GM20431 (cell line): ENCODE measurements around the gene FAM169A.
"Not testable (repeated sequence)": the region's sequence is repeated elsewhere in the genome, so short reads cannot be mapped to it uniquely, and the experiment has no call there.

ENCODE experiments used
- in situ Hi-C: fragments of 300-500 bp; cut with MseI, MboI; formaldehyde crosslinking; loops from one replicate; pipeline ENCODE4 v1.15.0; 2020; ENCODE audit warnings: low sequenced_read_pairs; ENCODE audit not compliant: unreplicated experiment

The FAM169A gene, protein sequence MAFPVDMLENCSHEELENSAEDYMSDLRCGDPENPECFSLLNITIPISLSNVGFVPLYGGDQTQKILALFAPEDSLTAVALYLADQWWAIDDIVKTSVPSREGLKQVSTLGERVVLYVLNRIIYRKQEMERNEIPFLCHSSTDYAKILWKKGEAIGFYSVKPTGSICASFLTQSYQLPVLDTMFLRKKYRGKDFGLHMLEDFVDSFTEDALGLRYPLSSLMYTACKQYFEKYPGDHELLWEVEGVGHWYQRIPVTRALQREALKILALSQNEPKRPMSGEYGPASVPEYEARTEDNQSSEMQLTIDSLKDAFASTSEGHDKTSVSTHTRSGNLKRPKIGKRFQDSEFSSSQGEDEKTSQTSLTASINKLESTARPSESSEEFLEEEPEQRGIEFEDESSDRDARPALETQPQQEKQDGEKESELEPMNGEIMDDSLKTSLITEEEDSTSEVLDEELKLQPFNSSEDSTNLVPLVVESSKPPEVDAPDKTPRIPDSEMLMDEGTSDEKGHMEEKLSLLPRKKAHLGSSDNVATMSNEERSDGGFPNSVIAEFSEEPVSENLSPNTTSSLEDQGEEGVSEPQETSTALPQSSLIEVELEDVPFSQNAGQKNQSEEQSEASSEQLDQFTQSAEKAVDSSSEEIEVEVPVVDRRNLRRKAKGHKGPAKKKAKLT

DNA sequence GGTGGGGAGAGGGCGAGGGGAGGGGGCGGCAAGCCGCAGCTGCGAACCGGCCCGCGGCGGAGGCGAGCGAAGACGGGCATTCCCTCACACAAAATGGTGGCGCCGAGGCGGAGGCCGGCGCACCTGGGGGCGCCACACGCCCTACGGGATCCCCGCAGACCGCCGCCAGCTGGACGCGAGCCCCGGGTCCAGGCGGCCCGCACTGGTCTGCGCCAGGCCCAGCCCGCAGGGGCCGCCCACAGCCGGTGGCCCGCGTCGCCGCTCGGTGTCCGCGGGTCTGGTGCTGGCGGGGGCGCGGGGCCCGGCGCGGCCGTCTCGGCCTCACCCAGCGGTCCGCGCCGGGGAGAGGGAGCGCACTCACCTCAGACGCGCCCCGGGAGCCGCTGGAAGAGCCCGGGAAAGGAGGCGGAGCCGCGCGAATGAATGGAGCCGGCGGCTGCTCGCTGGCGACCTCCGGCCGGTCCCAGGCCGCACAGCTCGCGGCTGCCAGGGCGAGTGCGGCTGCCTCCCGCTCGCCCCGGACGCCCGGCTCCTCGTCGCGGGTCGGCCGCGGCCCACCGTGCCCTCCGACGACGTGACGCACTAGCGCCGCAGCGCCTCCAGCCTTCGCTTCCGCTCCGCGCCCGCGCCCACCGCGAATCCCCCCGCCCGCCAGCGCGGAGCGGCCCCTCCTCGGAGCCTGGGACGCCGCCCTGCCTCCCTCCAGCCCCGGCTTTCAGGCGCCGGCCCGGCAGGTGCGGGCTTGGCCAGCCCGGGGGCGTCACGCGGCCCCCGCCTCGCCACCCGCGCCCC, at the start of gene FAM169A:
Gene FAM169A, minus strand, starts transcription at position 584 of the 792 bp plus-strand sequence. CDS start 24,711 bp downstream, outside the sequence.
- in situ Hi-C loops, result no loop called here

DNA sequence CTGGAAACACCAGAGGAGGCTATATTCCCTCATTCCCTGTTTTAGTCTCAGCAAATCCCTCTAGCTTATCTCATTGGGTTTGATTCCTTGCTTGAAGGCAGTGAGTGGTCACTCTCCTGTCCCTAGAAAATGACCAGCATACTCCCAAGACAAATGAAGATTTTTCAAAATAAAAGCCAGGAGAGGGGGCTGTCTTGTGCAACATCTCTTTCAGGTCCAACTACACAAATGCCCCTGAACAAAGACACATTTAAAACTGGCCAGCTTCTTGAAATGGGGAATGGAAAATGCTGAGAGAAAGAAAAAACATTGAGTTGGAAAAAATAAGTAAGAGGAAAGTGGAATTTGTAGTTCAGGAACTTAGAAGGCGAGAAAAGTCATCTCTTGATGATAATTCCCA, 49.3 kb upstream of the FAM169A start:
- in situ Hi-C loops, result loop anchor here (25.0 kb wide), 1 partner anchor 253 kb away; no protein-coding TSS in a partner anchor

DNA sequence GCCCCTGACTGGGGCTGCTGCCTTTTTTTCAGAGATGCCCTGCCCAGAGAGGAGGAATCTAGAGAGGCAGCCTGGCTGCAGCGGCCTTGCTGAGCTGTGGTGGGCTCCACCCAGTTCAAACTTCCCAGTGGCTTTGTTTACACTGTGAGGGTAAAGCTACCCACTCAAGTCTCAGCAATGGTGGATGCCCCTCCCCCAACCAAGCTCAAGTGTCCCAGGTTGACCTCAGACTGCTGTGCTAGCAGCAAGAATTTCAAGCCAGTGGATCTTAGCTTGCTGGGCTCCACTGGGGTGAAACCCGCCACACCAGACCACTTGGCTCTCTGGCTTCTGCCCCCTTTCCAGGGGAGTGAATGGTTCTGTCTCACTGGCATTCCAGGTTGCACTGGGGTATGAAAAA, 45.2 kb upstream of the FAM169A start:
- in situ Hi-C loops, result loop anchor here (25.0 kb wide), 1 partner anchor 249 kb away; no protein-coding TSS in a partner anchor

GRCh38 chr5:74909888-74910287, 43.7 kb upstream of the FAM169A start:
- in situ Hi-C loops, result loop anchor here (25.0 kb wide), 1 partner anchor 248 kb away; no protein-coding TSS in a partner anchor

DNA sequence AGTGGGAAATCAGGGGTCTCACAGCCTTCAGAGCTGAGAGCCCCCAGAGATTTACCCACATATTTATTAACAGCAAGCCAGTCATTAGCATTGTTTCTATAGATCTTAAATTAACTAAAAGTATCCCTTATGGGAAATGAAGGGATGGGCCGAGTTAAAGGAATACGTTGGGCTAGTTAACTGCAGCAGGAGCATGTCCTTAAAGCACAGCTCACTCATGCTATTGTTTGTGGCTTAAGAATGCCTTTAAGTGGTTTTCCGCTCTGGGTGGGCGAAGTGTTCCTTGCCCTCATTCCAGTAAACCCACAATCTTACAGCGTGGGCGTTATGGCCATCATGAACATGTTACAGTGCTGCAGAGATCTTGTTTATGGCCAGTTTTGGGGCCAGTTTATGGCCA, 42.0 kb upstream of the FAM169A start:
- in situ Hi-C loops, result loop anchor here (25.0 kb wide), 1 partner anchor 246 kb away; no protein-coding TSS in a partner anchor

DNA sequence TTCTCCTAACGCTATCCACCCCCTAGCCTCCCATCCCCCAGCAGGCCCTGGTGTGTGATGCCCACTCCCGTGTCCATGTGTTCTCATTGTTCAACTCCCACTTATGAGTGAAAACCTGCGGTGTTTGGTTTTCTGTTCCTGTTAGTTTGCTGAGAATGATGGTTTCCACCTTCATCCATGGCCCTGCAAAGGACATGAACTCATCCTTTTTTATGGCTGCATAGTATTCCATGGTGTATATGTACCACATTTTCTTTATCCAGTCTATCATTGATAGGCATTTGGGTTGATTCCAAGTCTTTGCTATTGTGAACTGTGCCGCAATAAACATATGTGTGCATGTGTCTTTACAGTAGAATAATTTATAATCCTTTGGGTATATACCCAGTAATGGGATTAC, 38.5 kb upstream of the FAM169A start:
- in situ Hi-C loops, result loop anchor here (25.0 kb wide), 1 partner anchor 242 kb away; no protein-coding TSS in a partner anchor

DNA sequence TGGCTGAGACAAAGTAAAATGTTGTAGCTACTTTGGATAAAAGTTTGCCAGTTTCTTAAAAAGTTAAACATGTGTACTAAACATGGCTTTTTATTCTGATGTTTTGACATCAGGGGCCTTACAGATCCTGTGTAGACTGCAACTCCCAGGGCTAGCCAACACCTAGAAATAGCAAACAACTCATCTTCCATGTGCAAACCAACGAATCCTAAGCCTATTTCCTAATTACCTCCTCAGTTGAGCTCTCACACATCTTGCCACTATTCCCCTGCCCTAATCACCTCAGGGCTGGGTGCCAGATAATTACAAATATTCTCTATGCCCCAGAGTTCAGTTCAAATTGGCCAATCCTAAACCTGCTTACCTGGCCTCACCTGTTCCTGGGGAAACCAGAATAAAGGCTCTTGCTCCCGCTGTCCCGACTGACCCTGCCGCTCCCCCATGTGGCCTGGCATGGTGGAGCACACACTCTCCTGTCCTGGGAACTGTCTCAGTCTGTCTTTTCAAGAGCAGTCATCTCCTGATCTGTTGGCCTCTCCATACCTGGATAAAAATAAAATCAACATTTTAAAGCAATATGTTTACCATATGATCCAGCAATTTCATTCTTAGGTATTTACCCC, 37.1 kb upstream of the FAM169A start:
- in situ Hi-C loops, result loop anchor here (25.0 kb wide), 1 partner anchor 241 kb away; no protein-coding TSS in a partner anchor

- in situ Hi-C loops, result no loop called here
These were observed 30.9 kb upstream of the FAM169A start for GRCh38 chr5:74897049-74897448.

GRCh38 chr5:74895906-74896305, 29.7 kb upstream of the FAM169A start:
- in situ Hi-C loops, result no loop called here

DNA sequence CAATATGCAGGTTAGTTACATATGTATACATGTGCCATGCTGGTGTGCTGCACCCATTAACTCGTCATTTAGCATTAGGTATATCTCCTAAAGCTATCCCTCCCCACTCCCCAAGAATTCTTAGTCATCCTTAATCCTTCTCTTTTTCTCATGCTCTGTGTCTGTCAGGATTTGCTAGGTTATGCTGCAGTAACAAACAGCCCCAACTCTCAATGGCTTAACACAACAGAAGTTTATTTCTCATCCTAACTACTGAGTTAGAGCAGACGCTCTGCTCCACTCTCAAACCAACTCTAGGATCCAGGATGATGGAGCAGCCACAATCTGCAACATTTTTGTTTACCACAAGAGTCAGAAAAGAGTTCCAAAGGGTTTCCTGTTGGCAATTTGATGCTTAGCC, 28.2 kb upstream of the FAM169A start:
- in situ Hi-C loops, result no loop called here

- in situ Hi-C loops, result no loop called here
These were observed 26.7 kb upstream of the FAM169A start for GRCh38 chr5:74892921-74893320.

DNA sequence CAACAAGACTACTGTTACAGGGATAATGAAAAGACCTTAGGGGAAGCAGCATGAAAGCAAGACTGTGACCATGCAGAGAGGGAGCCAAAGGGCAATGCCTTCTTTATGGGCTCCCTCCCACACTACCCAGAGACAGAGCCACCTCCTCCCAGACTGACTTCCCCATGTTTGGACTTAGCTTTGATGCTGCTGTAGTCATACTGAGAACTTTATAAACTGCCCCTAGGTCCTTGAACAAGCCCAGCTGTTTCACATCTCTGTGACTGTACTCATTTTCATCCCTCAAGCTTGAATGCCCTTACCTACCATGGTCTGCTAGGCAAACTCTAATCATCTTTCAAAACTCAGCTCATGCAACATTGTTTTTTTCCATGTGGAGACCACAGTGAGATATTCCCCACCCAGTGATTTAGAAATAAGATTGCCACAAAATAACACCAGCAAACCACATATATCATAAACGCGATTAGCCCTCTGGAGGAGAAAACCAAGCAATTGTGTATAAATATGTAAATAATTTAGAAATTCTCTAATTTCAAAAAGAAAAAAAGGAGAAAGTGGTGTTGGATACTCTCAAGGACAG, 23.4 kb upstream of the FAM169A start:
- in situ Hi-C loops, result no loop called here

- in situ Hi-C loops, result no loop called here
These were observed 21.9 kb upstream of the FAM169A start for GRCh38 chr5:74888117-74888516.

DNA sequence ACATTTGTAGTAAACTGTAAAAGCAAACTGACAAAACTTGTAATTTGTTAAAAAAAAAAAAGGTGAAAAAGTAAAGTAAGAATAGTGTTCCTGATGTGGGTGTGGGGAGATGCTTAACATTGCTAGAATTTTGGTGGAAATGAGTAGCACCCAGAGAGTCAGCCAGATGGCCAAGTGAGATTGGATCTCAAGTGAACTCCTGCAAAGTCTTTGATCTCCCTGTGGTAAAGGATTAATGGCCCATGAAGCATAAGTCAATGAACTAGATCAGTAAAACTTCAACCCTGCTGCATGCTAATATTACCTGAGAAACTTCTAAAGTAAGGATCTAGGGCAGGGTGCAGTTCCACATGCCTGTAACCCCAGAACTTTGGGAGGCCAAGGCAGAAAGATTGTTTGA, 19.0 kb upstream of the FAM169A start:
- in situ Hi-C loops, result no loop called here

GRCh38 chr5:74882379-74883134, 16.4 kb upstream of the FAM169A start:
- in situ Hi-C loops, result not testable (repeated sequence)

DNA sequence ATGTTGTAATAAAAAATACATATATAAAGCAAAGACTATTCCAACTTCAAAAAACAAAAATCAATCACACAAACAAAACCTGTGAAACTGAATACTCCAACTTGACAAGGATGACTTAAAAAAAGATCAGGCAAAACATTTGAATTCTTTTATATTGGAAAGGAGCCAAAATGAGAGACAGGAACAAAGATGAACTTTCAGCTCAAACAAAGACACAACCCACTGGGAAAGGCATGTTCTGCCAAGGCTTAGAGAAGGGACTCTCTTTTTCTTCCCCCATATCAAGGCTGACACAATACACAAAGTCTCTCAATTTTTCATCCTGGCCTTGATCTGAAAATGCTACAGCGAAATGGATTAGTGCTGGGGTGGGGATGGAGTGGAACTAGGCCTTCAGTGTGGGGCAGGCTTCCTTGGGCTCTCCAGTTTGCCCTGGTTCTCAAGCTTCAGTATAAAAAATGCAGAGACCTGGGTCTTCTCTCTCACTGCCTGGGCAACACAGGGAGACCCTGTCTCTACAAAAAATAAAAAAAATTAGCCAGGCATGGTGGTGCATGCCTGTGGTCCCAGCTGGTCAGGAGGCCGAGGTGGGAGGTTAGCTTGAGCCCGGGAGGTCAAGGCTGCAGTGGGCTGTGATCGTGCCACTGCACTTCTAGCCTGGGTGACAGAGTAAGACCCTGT, 11.6 kb upstream of the FAM169A start:
- in situ Hi-C loops, result no loop called here

GRCh38 chr5:74875994-74876791, 10.0 kb upstream of the FAM169A start:
- in situ Hi-C loops, result no loop called here
